Naive thymus-derived CD8-positive, alpha-beta T cell (primary cell): Measurements from ENCODE around the gene TCTA. TPM values are rescaled to one million over a fixed set of nuclear protein-coding genes. Genes with fewer than 3 reads are reported as not detected.

Source experiments
- ATAC-seq, 2 donors: fragments of 150-1000 bp; cut with Tn5 transposase in 1 of 2; sonication (Bioruptor Pico), chemical (Tn5 transposase) in 1 of 2; 1 replicate in 1 of 2; 2 replicates in 1 of 2; pipeline ENCODE4 v1.10.0; 2021; ENCODE audit warnings: mild to moderate bottlenecking in 2 of 2, moderate library complexity in 2 of 2
- POLR2A ChIA-PET: fragments of 350-600 bp; sonication (Branson Sonifier 250); formaldehyde crosslinking; loops from one replicate; lab custom pipeline; 2021; ENCODE audit warnings: antibody characterized with exemption; lab: Charles Lee
- DNase-seq, 10 donors: peaks; one replicate each; pipeline versions ENCODE4 v3.0.0 to v3.0.0-alpha.2; 2020 to 2022
- H3K27ac Mint-ChIP-seq, 10 donors: one replicate each; pipeline ENCODE4 v1.8.0; 2020 to 2022; ENCODE audit warnings: mild to moderate bottlenecking in 10 of 10, mixed read lengths in 10 of 10, moderate library complexity in 4 of 10, inconsistent platforms in 1 of 10
- H3K27me3 Mint-ChIP-seq, 5 donors: one replicate each; pipeline ENCODE4 v1.8.0; 2021 to 2022; ENCODE audit warnings: mixed read lengths in 5 of 5
- H3K36me3 Mint-ChIP-seq, 3 donors: one replicate each; pipeline ENCODE4 v1.8.0; 2020 to 2022; ENCODE audit warnings: mixed read lengths in 3 of 3, mild to moderate bottlenecking in 2 of 3, inconsistent platforms in 1 of 3
- H3K4me1 Mint-ChIP-seq, 4 donors: one replicate each; pipeline ENCODE4 v1.8.0; 2021 to 2022; ENCODE audit warnings: mixed read lengths in 4 of 4
- H3K4me3 Mint-ChIP-seq, 10 donors: one replicate each; pipeline ENCODE4 v1.8.0; 2020 to 2022; ENCODE audit warnings: mild to moderate bottlenecking in 10 of 10, mixed read lengths in 10 of 10, moderate library complexity in 6 of 10, inconsistent platforms in 1 of 10
- H3K9me3 Mint-ChIP-seq, 9 donors: one replicate each; pipeline ENCODE4 v1.8.0; 2020 to 2022; ENCODE audit warnings: mixed read lengths in 9 of 9, mild to moderate bottlenecking in 3 of 9, inconsistent platforms in 1 of 9, moderate library complexity in 1 of 9
- polyA plus RNA-seq, 3 donors: library from polyadenylated mRNA; unstranded; fragments of 300-500 nt; fragmentation: Illumina TruSeq; gene quantifications; one replicate each; pipeline ENCODE4 v1.2.3, GENCODE V29; 2021
- total RNA-seq, 8 experiments: library from RNA in 2 of 8; stranded (reverse) in 2 of 8; gene quantifications; one replicate each; pipeline ENCODE4 v1.2.3 and lab custom pipeline; 2021 to 2026

The TCTA gene, protein sequence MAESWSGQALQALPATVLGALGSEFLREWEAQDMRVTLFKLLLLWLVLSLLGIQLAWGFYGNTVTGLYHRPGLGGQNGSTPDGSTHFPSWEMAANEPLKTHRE
- total RNA-seq (10 to 100 TPM; 34.0 to 34.1 TPM), polyA plus RNA-seq (10 to 100 TPM; 37.6 to 48.8 (median 45.5) TPM), total RNA-seq (lab: John Stamatoyannopoulos, UW) (15.4 to 39.4 (median 21.8) reads per million in 6 experiments)

DNA sequence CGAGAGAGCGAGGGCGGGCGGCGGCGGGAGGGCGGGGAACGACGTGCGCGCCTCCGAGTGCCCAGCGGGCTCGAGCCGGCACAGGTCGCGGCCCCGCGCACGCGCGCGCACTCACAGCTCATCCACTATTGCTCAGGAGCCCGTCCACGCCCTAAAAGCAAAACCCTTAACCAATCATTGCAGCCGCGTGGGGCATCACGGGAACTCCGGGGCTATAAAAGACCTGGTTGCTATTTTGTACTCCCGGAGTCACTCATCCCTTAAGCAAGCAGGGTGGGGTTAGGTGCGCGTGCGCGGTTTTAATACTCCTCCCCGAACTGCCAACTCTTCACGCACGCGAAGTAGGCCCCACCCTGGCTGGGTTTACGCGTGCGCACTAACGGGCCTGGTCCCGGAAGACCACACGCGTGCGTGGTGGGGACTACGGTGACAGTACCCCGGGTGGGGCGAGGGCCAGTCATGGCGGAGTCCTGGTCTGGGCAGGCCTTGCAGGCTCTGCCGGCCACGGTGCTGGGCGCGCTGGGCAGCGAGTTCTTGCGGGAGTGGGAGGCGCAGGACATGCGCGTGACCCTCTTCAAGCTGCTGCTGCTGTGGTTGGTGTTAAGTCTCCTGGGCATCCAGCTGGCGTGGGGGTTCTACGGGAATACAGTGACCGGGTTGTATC lies at the start of gene TCTA, which contains the start of gene RHOA:
Gene TCTA (plus strand): TSS at position 456 of the 664 bp plus-strand sequence. CDS start 4 bp downstream, at position 460.
Gene RHOA (minus strand): TSS at position 9 of the 664 bp plus-strand sequence. CDS start 36,387 bp downstream, outside the sequence.
- no peaks in the 10 kb centered on the region for H3K27me3 Mint-ChIP-seq
- no peaks in the 10 kb centered on the region for H3K9me3 Mint-ChIP-seq
- peak within 1 kb of the TSS; percentile 91 to 96 (median 95) for H3K27ac Mint-ChIP-seq
- POLR2A ChIA-PET = interaction anchor here (0.5 to 4.2 kb wide), 18 partner anchors 9 to 493 kb away, joined by 3 to 75 read pairs (median 4); partner anchors contain the start of genes AMT, ARIH2, DAG1 and GPX1
- peak; percentile 96 to 100 (median 99) for DNase-seq
- peaks cover 35 to 83% (median 69%) of the 10 kb centered on the region in 4 donors for H3K4me1 Mint-ChIP-seq
- H3K4me3 Mint-ChIP-seq = peak within 1 kb of the TSS; percentile 80 to 95 (median 93)
- peak; percentile 87 to 89 for ATAC-seq
- H3K36me3 Mint-ChIP-seq = peaks cover 0 to 16% (median 0%) of the 10 kb centered on the region in 3 donors

DNA sequence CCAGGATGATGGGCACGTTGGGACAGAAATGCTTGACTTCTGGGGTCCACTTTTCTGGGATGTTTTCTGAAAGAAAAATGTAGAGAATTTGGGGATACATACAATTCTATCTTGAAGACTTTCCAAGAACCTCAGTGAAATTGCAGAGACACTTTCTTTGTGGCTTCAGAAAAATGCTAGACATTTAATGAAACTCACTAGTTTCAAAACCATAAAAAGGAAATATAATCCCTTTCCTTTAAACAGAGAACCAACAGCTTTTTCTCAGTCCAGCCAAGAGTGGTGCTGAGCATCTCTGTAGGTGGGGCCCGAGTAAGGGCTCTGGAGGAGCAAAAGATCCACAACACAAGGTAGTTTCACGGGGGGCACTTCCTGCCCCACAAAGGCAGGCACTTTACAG lies 49.7 kb upstream of the TCTA start:
- Mint-ChIP-seq H3K4me3 (peak overlapping the region in 1 of 10 donors; percentile 30), H3K9me3 (no peaks in the 10 kb centered on the region), H3K36me3 (peaks cover 0 to 80% (median 17%) of the 10 kb centered on the region in 3 donors), H3K27me3 (no peaks in the 10 kb centered on the region), H3K27ac (peak overlapping the region; percentile 55 to 92 (median 79)), H3K4me1 (peaks cover 9 to 31% (median 18%) of the 10 kb centered on the region in 4 donors)
- DNase-seq (no peak), ATAC-seq (no peak)
- POLR2A ChIA-PET = interaction anchor here (0.6 to 2.2 kb wide), 2 partner anchors 12 to 22 kb away, joined by 3 to 7 read pairs; partner anchors contain the start of gene USP4

DNA sequence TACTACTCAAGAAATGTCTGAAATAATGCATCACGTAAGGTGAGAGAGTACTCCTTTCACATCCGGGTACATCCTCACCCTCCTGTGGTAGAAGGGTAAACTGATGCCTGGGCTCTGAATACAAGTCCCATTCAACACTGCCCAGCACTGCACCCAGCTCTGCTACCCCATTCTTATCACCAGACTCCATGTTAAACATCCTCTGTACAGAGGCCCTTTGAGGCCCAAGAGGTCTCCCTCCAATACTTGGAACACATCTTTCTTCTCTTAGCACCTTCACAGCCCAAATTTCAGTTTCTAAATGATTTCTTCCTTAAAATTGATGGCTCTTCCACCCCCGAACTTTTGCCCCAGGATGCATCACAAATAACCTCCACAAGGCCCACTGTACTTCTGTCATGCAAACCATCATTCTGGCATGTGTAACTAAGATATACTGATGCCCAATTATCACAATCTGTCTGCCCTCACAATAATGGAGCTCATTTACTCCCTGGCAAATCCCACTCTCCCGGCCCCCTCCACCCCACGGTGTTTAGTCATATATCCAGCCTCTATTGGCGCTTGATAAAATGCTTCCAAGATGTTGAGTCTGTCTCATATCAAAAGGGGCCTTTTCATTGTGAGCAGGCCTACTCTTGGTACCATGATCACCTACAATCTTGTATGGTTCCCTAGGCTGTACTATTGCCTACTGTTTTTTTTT lies 41.5 kb upstream of the TCTA start:
- ATAC-seq = no peak
- no peaks in the 10 kb centered on the region for H3K9me3 Mint-ChIP-seq
- POLR2A ChIA-PET = no interaction called here

DNA sequence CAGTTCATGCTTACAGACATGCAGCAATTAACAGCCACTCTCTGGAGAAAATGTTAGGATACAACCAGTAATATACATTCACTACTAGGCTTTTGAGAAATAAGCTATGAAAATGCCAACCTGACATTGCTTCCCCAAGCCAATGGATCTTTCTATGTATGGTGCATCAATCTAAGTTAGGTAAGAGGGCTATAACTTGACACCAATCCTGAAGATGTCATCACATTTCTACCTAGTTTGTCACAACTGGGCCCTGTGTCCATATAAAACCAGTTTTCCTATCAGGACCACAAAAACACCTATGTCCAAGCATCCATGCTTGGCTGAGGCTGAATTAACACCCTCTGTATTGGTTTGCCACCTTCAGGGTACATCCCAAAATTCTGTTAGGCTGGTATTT lies 40.3 kb upstream of the TCTA start:
- DNase-seq = no peak
- Mint-ChIP-seq H3K27me3 (no peaks in the 10 kb centered on the region), H3K4me3 (no peak overlapping the region), H3K4me1 (peaks cover 7 to 39% (median 30%) of the 10 kb centered on the region in 4 donors), H3K36me3 (peaks cover 0 to 82% (median 15%) of the 10 kb centered on the region in 3 donors), H3K27ac (peak overlapping the region in 2 of 10 donors; percentile 14 to 79), H3K9me3 (no peaks in the 10 kb centered on the region)
- no peak for ATAC-seq
- POLR2A ChIA-PET = no interaction called here

More for the DNA sequence above, 41.5 kb upstream of the TCTA start:
- Mint-ChIP-seq H3K4me1 (peaks cover 8 to 32% (median 28%) of the 10 kb centered on the region in 4 donors), H3K27me3 (no peaks in the 10 kb centered on the region), H3K36me3 (peaks cover 0 to 93% (median 15%) of the 10 kb centered on the region in 3 donors), H3K27ac (peak overlapping the region; percentile 4 to 79 (median 42)), H3K4me3 (no peak overlapping the region)
- DNase-seq = no peak

DNA sequence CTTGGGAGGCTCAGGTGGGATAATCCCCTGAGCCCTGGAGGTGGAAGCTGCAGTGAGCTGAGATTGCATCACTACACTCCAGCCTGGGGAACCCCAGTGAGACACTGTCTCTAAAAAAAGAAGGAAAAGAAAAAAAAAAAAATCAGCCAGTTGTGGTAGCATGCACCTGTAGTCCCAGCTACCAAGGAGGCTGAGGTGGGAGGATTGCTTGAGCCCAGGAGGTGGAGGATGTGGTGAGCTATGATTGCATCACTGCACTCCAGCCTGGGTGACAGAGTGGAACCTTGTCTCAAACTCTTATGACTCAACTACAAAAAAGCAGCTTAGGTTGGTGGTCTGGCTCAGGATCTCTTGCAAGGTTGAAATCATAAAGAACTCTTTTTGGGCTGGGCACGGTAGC lies 34.7 kb upstream of the TCTA start:
- H3K36me3 Mint-ChIP-seq = peaks cover 0 to 45% (median 13%) of the 10 kb centered on the region in 3 donors
- peak overlapping the region in 7 of 10 donors; percentile 18 to 73 (median 45) for H3K27ac Mint-ChIP-seq
- POLR2A ChIA-PET = no interaction called here
- H3K4me3 Mint-ChIP-seq = peak overlapping the region in 3 of 10 donors; percentile 4 to 41 (median 14)
- H3K4me1 Mint-ChIP-seq = peaks cover 17 to 60% (median 51%) of the 10 kb centered on the region in 4 donors
- ATAC-seq = peak; percentile 52 to 63
- peak in 5 of 10 donors; percentile 5 to 28 (median 6) for DNase-seq
- H3K27me3 Mint-ChIP-seq = no peaks in the 10 kb centered on the region
- H3K9me3 Mint-ChIP-seq = no peaks in the 10 kb centered on the region

DNA sequence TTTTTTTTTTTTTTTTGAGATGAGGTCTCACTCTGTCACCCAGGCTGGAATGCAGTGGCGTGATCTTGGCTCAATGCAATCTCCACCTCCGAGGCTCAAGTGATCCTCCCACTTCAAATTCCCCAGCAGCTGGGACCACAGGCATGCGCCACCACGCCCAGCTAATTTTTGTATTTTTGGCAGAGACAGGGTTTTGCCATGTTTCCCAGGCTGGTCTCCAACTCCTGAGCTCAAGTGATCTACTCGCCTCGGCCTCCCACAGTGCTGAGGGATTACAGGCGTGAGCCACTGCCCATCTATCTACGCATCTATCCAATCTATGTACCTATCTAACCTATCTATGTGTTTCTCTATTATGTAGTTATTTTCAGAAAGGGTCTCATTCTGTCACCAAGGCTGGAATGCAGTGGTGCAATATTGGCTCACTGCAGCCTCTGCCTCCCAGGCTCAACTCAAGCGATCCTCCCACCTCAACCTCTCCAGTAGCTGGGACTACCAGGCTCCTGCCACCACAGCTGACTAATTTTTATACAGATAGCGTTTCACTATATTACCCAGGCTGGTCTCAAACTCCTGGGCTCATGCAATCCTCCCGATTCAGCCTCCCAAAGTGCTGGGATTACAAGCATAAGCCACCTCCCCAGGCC lies 33.9 kb upstream of the TCTA start:
- POLR2A ChIA-PET = no interaction called here
- H3K36me3 Mint-ChIP-seq = peaks cover 0 to 40% (median 12%) of the 10 kb centered on the region in 3 donors
- ATAC-seq = no peak
- H3K4me1 Mint-ChIP-seq = peaks cover 18 to 64% (median 53%) of the 10 kb centered on the region in 4 donors
- H3K9me3 Mint-ChIP-seq = no peaks in the 10 kb centered on the region
- no peaks in the 10 kb centered on the region for H3K27me3 Mint-ChIP-seq
- peak overlapping the region in 6 of 10 donors; percentile 16 to 85 (median 66) for H3K27ac Mint-ChIP-seq
- DNase-seq = no peak
- H3K4me3 Mint-ChIP-seq = peak overlapping the region in 4 of 10 donors; percentile 4 to 26 (median 18)

DNA sequence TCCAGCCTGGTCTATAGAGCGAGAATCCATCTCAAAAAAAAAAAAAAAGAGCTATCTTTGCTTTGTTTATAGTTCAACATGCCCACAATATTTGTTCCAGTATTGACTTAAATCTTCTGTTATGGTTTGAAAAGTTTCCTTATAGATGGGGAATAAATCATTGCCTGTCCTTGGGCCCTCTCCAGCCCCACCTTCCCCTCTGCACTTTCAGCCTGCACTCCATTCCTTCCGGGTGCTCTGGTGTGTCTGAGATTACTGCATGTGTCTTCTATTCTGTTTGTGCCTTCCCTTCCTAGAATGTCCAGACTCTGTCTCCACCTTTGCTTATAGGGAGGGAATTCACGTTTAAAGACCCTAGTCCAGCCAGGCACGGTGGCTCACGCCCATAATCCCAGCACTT lies 28.8 kb upstream of the TCTA start:
- POLR2A ChIA-PET = no interaction called here
- peak overlapping the region in 2 of 10 donors; percentile 15 to 36 for H3K4me3 Mint-ChIP-seq

DNA sequence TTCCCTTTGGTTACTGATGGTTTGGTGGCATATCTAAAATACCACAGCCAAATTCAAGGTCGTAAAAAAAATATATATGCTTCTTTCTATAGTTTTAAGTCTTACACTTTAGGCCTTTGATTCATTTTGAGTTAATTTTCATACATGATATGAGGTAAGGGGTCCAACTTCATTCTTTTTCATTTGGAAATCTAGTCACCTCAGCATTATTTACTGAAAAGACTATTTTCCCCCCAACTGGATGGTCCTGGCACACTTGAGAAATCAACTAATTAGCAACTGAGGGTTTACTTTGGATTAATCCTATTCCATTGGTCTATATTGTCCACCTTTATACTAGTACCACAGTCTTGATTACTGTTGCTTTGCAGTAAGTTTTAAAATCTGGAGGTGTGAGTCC lies 26.6 kb upstream of the TCTA start:
- Mint-ChIP-seq H3K4me3 (peak overlapping the region in 3 of 10 donors; percentile 4 to 49 (median 18)), H3K4me1 (peaks cover 20 to 82% (median 63%) of the 10 kb centered on the region in 4 donors), H3K9me3 (no peaks in the 10 kb centered on the region), H3K27me3 (no peaks in the 10 kb centered on the region), H3K27ac (peak overlapping the region in 4 of 10 donors; percentile 31 to 57 (median 50)), H3K36me3 (peaks cover 0 to 28% (median 0%) of the 10 kb centered on the region in 3 donors)
- no peak for DNase-seq
- POLR2A ChIA-PET = interaction anchor here (0.6 kb wide), 1 partner anchor 176 kb away, joined by 5 read pairs; no protein-coding TSS in a partner anchor
- no peak for ATAC-seq

More for the DNA sequence above, 28.8 kb upstream of the TCTA start:
- DNase-seq (no peak), ATAC-seq (no peak)
- Mint-ChIP-seq H3K36me3 (peaks cover 0 to 27% (median 0%) of the 10 kb centered on the region in 3 donors), H3K4me1 (peaks cover 30 to 79% (median 69%) of the 10 kb centered on the region in 4 donors), H3K27ac (peak overlapping the region in 7 of 10 donors; percentile 0 to 84 (median 47)), H3K9me3 (no peaks in the 10 kb centered on the region), H3K27me3 (no peaks in the 10 kb centered on the region)

DNA sequence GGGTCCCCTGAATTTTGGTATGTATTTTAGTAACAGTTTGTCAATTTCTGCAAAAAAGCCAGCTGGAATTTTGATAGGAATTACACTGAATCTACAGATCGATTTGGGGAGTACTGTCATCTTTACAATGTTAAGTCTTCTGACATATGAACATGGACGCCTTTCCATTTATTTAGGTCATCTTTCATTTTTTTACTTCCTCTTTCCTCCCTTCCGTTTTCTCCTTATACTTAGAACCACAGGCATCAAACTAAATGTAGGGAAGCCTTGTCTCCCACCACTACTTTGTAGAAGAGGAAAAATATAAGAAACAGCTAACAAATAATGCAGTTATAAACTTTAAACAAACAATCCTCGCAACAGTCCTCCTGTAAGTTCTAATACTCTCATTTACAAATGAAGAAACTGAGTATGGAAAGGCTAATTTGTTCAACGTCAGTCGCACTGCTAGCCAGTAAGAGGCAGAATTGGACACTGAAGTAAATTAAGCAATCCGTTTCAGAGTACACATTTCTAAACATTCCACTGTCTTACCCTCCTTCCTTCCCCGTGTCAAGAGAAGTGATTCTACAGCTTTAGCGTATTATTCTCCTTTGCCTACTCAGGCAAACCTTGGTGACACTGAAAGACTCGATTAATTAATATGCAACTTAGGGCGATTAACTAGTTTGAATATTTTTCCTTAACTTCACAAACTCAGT lies 26.0 kb upstream of the TCTA start:
- peaks cover 20 to 83% (median 64%) of the 10 kb centered on the region in 4 donors for H3K4me1 Mint-ChIP-seq
- H3K27ac Mint-ChIP-seq = peak overlapping the region; percentile 15 to 79 (median 58)
- ATAC-seq (no peak), DNase-seq (no peak)
- POLR2A ChIA-PET = interaction anchor here (0.6 kb wide), 1 partner anchor 176 kb away, joined by 5 read pairs; no protein-coding TSS in a partner anchor
- H3K4me3 Mint-ChIP-seq = peak overlapping the region in 5 of 10 donors; percentile 4 to 54 (median 48)
- H3K36me3 Mint-ChIP-seq = peaks cover 0 to 28% (median 0%) of the 10 kb centered on the region in 3 donors
- H3K9me3 Mint-ChIP-seq = no peaks in the 10 kb centered on the region
- H3K27me3 Mint-ChIP-seq = no peaks in the 10 kb centered on the region

DNA sequence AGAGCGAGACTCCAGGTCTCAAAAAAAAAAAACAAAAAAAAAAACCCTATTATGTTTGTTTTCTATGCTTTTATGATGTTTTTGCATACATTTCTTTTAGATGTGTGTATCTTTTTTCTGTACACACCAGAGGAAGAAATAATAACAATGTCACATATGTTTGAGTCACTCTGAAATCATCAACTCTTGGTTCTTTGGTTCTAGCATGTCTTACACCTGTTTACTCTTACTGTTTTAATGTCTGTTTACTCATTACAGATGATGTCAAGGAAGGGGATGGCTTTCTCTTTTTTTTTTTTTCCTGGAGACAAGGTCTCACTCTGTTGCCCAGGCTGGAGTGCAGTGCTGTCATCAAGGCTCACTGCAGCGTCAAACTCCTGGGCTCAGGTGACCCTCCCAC lies 24.5 kb upstream of the TCTA start:
- POLR2A ChIA-PET = no interaction called here
- DNase-seq = no peak
- no peaks in the 10 kb centered on the region for H3K9me3 Mint-ChIP-seq
- peak overlapping the region in 5 of 10 donors; percentile 27 to 50 (median 31) for H3K4me3 Mint-ChIP-seq
- peak overlapping the region in 8 of 10 donors; percentile 1 to 86 (median 58) for H3K27ac Mint-ChIP-seq
- no peak for ATAC-seq
- H3K27me3 Mint-ChIP-seq = no peaks in the 10 kb centered on the region
- peaks cover 20 to 83% (median 66%) of the 10 kb centered on the region in 4 donors for H3K4me1 Mint-ChIP-seq
- peaks cover 0 to 30% (median 0%) of the 10 kb centered on the region in 3 donors for H3K36me3 Mint-ChIP-seq

DNA sequence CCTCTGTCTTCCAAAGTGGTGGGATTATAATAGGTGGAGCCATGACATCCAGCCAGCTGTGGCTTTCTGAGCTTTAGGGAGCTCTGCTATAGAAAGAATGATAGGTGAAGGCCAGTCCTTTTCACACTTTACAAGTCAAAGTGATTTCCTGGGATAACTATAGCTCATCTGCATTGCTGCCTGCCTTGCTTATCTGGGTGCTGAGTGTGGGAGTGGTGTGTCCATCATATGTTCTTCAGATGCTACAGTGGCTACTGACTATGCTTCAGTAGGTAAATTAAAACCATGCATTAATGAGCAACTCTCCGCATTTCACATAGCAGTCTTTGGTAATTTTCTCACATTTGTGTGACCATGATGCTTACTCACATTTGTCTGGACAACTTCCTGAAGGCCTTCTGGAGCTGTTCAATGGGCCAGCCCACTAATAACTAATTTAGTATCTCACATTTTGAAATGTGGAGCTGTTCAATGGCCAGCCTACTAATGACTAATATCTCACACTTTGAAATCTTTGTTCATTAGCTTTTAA lies 23.9 kb upstream of the TCTA start:
- Mint-ChIP-seq H3K36me3 (peaks cover 0 to 31% (median 0%) of the 10 kb centered on the region in 3 donors), H3K27me3 (no peaks in the 10 kb centered on the region), H3K27ac (peak overlapping the region in 8 of 10 donors; percentile 3 to 86 (median 40)), H3K4me1 (peaks cover 22 to 84% (median 68%) of the 10 kb centered on the region in 4 donors), H3K9me3 (no peaks in the 10 kb centered on the region), H3K4me3 (peak overlapping the region in 4 of 10 donors; percentile 1 to 28 (median 14))
- ATAC-seq (no peak), DNase-seq (no peak)
- POLR2A ChIA-PET = interaction anchor here (0.9 kb wide), 1 partner anchor 47 kb away, joined by 4 read pairs; no protein-coding TSS in a partner anchor
